ENCODE results near the gene NECTIN2. TPM values are rescaled to one million over a fixed set of nuclear protein-coding genes. Genes with fewer than 3 reads are reported as not detected.

The NECTIN2 gene
- total RNA-seq (2022; extraction: Qiagen RNA extraction; ENCODE audit: low read depth): 66.5 to 87.0 TPM (median 80.6 TPM) in 5 replicates

GRCh38 chr19:44845612-44846454 is at the start of gene NECTIN2:
Gene NECTIN2, plus strand, starts transcription at chr19:44846297. Its CDS starts 229 bp downstream, at chr19:44846526.

GRCh38 chr19:44808463-44809371 is 37.4 kb upstream of the NECTIN2 start, which contains the start of gene BCAM:
Gene BCAM, plus strand, starts transcription at chr19:44809103. Its CDS starts 22 bp downstream, at chr19:44809125.

GRCh38 chr19:44891016-44891882 is 45.2 kb downstream of the NECTIN2 start, which contains the start of gene TOMM40:
Gene TOMM40, plus strand, starts transcription at chr19:44891254. Its CDS starts 162 bp downstream, at chr19:44891416.

GRCh38 chr19:44905437-44906160 is 59.5 kb downstream of the NECTIN2 start, which contains the start of gene APOE:
Gene APOE, plus strand, starts transcription at chr19:44905796. Its CDS starts 829 bp downstream, at chr19:44906625.

GRCh38 chr19:44914433-44915206 is 68.5 kb downstream of the NECTIN2 start, which contains the start of gene APOC1:
Gene APOC1, plus strand, starts transcription at chr19:44914608. Its CDS starts 284 bp downstream, at chr19:44914892.

Other genes starting within 250 kb of the NECTIN2 start
- gene IGSF23, start 232.7 kb upstream of the NECTIN2 start, total RNA-seq (2022; extraction: Qiagen RNA extraction; ENCODE audit: low read depth): 0.27 to 0.68 TPM (median 0.45 TPM) in 5 replicates
- 96.5 to 123 TPM (median 114 TPM) in 5 replicates for gene PVR, start 202.4 kb upstream of the NECTIN2 start, total RNA-seq (2022; extraction: Qiagen RNA extraction; ENCODE audit: low read depth)
- gene CEACAM19, start 174.8 kb upstream of the NECTIN2 start, total RNA-seq (2022; extraction: Qiagen RNA extraction; ENCODE audit: low read depth): 6.6 to 13.0 TPM (median 10.0 TPM) in 5 replicates
- 0.08 to 0.19 TPM (median 0.16 TPM) in 3 of 5 replicates, not detected in the others for gene CEACAM16, start 147.1 kb upstream of the NECTIN2 start, total RNA-seq (2022; extraction: Qiagen RNA extraction; ENCODE audit: low read depth)
- gene BCL3, start 97.6 kb upstream of the NECTIN2 start, total RNA-seq (2022; extraction: Qiagen RNA extraction; ENCODE audit: low read depth): 31.6 to 92.9 TPM (median 77.1 TPM) in 5 replicates
- not detected in 5 replicates for gene CBLC, start 68.4 kb upstream of the NECTIN2 start, total RNA-seq (2022; extraction: Qiagen RNA extraction; ENCODE audit: low read depth)
- gene BCAM, start 37.2 kb upstream of the NECTIN2 start, total RNA-seq (2022; extraction: Qiagen RNA extraction; ENCODE audit: low read depth): 46.2 to 95.2 TPM (median 82.2 TPM) in 5 replicates
- gene TOMM40, start 45.0 kb downstream of the NECTIN2 start, total RNA-seq (2022; extraction: Qiagen RNA extraction; ENCODE audit: low read depth): 157 to 269 TPM (median 249 TPM) in 5 replicates
- 9.7 to 22.0 TPM (median 15.3 TPM) in 5 replicates for gene APOE, start 59.5 kb downstream of the NECTIN2 start, total RNA-seq (2022; extraction: Qiagen RNA extraction; ENCODE audit: low read depth)
- gene APOC1, start 68.3 kb downstream of the NECTIN2 start, total RNA-seq (2022; extraction: Qiagen RNA extraction; ENCODE audit: low read depth): 106 to 124 TPM (median 109 TPM) in 5 replicates
- not detected in 5 replicates for gene APOC4, start 95.9 kb downstream of the NECTIN2 start, total RNA-seq (2022; extraction: Qiagen RNA extraction; ENCODE audit: low read depth)
- not detected in 5 replicates for gene APOC2, start 99.8 kb downstream of the NECTIN2 start, total RNA-seq (2022; extraction: Qiagen RNA extraction; ENCODE audit: low read depth)
- gene CLPTM1, start 109.1 kb downstream of the NECTIN2 start, total RNA-seq (2022; extraction: Qiagen RNA extraction; ENCODE audit: low read depth): 105 to 202 TPM (median 186 TPM) in 5 replicates
- 21.5 to 47.3 TPM (median 39.4 TPM) in 5 replicates for gene RELB, start 155.2 kb downstream of the NECTIN2 start, total RNA-seq (2022; extraction: Qiagen RNA extraction; ENCODE audit: low read depth)
- gene CLASRP, start 192.7 kb downstream of the NECTIN2 start, total RNA-seq (2022; extraction: Qiagen RNA extraction; ENCODE audit: low read depth): 53.3 to 78.2 TPM (median 70.7 TPM) in 5 replicates
- gene ZNF296, start 230.2 kb downstream of the NECTIN2 start, total RNA-seq (2022; extraction: Qiagen RNA extraction; ENCODE audit: low read depth): 5.5 to 12.5 TPM (median 11.8 TPM) in 5 replicates
- gene GEMIN7, start 233.0 kb downstream of the NECTIN2 start, total RNA-seq (2022; extraction: Qiagen RNA extraction; ENCODE audit: low read depth): 75.9 to 97.8 TPM (median 96.0 TPM) in 5 replicates
- 23.1 to 37.0 TPM (median 36.1 TPM) in 5 replicates for gene PPP1R37, start 246.9 kb downstream of the NECTIN2 start, total RNA-seq (2022; extraction: Qiagen RNA extraction; ENCODE audit: low read depth)